RWPE1 (cell line): ENCODE results near the gene HSD17B8.

Source experiments
- CTCF ChIA-PET: fragments of 350-600 bp; sonication (Branson Sonifier 250); formaldehyde crosslinking; extraction: SDS; loops from one replicate; lab custom pipeline; 2021; lab: Yijun Ruan, JAX
- POLR2A ChIA-PET: fragments of 400-600 bp; formaldehyde crosslinking; extraction: SDS; loops from one replicate; lab custom pipeline; 2020; ENCODE audit warnings: antibody characterized with exemption; ENCODE audit not compliant: low non-redundant PET; lab: Yijun Ruan, JAX
- DNase-seq: peaks from one replicate; pipeline ENCODE4 v3.0.0; 2012; ENCODE audit warnings: low spot score
- H3K27ac ChIP-seq: fragments of 450-650 bp; 2 replicates; pipeline ENCODE4 v1.5.1; 2017
- TF ChIP-seq, protein P1 (sequence below): fragments of 450-650 bp; conservative IDR thresholded peaks from 2 replicates; pipeline ENCODE4 v1.5.1; 2017; ENCODE audit warnings: low read depth, mild to moderate bottlenecking

HSD17B8 gene

DNA sequence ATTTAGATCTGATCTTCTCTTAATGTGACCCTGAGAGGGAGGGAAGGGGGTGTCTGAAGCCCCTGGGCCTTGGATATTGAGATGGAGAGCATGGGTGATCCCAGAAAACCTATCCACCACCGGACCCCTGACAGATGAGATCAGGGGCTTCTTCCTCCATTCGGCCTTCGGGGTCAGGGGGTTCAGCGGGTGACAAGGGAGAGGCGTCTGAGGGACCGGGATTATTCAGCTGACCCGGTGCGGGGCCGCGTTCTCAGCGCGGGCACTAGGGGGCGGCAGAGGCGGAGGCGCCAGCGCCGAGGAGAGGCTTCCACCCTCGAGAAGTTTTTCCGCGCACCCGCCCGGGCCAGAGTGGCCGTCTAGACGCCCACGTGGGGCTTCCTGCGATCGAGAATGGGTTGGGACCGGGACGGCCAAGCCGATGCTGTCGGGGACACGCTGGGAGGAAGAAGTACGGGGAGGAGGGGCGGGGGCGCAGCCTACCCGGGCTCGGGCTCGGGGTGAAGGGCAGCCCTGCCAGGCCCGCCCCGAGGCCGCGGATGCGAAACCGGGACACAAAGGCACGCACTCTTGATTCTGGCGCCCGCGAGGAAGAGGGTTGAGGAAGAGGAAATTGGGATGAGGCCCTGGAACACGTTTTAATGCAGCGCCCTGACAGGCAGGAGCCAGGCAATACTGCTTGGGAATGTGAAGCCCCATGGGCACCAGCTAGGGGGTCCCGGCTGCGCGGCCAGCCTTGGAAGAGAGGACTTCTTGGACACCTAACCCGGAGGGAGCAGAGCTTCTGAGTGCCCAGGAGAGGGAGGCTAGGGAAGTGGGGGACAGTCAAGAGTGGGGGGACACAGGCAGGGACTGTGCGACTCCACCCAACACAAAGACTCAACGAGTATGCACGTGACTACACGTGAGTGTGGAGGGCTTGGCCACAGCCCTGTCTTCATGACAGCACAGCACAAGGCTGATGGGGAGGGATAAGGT lies 42.8 kb upstream of the HSD17B8 start:
- ChIA-PET CTCF (interaction anchor here (0.5 to 2.8 kb wide), 15 partner anchors 11 to 867 kb away, joined by 3 to 18 read pairs (median 5); no protein-coding TSS in a partner anchor), POLR2A (no interaction called here)
- TF ChIP-seq, protein P1, sequence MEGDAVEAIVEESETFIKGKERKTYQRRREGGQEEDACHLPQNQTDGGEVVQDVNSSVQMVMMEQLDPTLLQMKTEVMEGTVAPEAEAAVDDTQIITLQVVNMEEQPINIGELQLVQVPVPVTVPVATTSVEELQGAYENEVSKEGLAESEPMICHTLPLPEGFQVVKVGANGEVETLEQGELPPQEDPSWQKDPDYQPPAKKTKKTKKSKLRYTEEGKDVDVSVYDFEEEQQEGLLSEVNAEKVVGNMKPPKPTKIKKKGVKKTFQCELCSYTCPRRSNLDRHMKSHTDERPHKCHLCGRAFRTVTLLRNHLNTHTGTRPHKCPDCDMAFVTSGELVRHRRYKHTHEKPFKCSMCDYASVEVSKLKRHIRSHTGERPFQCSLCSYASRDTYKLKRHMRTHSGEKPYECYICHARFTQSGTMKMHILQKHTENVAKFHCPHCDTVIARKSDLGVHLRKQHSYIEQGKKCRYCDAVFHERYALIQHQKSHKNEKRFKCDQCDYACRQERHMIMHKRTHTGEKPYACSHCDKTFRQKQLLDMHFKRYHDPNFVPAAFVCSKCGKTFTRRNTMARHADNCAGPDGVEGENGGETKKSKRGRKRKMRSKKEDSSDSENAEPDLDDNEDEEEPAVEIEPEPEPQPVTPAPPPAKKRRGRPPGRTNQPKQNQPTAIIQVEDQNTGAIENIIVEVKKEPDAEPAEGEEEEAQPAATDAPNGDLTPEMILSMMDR: peak; percentile 93
- peak overlapping the region; percentile 86 for H3K27ac ChIP-seq
- peak; percentile 76 for DNase-seq

DNA sequence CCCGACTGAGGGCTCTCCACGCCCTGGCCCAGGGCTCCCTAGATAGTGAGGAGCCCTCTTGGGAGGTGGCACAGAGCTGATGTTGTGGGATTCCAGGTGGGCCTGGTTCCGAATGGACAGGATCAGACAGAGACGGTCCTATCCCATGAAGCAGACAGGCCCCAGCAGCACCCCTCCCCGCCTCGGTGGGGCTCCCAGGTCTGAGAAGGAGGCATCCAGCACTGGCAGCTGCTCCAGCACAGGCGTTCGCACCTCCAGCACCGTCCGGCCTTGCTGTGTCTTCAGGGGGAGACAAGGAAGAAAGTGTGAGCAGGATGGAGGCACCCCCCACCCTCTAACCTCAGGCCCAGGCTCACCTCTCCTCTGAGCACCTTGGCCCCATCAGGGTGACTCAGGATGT lies 40.9 kb upstream of the HSD17B8 start:
- ChIA-PET POLR2A (no interaction called here), CTCF (interaction anchor here (1.1 kb wide), 1 partner anchor 9 kb away, joined by 3 read pairs; no protein-coding TSS in a partner anchor)
- H3K27ac ChIP-seq: no peak overlapping the region
- no peak for DNase-seq
- TF ChIP-seq, protein P1: no peak

DNA sequence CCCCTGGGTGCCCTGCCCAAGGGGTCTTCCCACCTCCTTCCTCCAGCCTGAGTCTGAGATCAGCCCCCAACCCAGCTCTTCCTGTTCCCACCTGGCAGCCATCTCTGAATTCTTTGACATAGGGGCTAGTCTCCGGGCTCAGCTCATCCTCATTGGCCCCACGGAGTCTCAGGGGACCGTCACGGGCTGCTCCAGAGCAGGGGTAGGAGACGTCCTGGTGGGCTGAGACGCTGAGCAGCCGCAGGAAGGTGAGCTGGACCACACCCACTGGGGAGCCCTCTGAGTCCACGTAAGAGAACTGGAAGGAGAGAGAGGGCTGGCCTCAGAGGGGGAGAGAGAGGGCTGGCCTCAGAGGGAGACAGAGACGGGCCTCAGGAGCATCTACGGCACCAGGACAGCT lies 40.3 kb upstream of the HSD17B8 start:
- ChIA-PET POLR2A (no interaction called here), CTCF (interaction anchor here (1.1 to 1.3 kb wide), 2 partner anchors 8 to 84 kb away, joined by 3 read pairs; no protein-coding TSS in a partner anchor)
- TF ChIP-seq, protein P1: no peak
- no peak overlapping the region for H3K27ac ChIP-seq
- DNase-seq: no peak

GRCh38 chr6:33164665-33165373 lies 39.6 kb upstream of the HSD17B8 start:
- CTCF ChIA-PET: interaction anchor here (0.6 to 1.3 kb wide), 3 partner anchors 9 to 83 kb away, joined by 3 to 4 read pairs (median 3); no protein-coding TSS in a partner anchor
- POLR2A ChIA-PET: no interaction called here
- DNase-seq: no peak
- TF ChIP-seq, protein P1: no peak
- no peak overlapping the region for H3K27ac ChIP-seq

GRCh38 chr6:33165581-33166258 lies 38.7 kb upstream of the HSD17B8 start:
- CTCF ChIA-PET: no interaction called here
- POLR2A ChIA-PET: no interaction called here
- H3K27ac ChIP-seq: no peak overlapping the region
- TF ChIP-seq, protein P1: no peak
- DNase-seq: no peak

GRCh38 chr6:33166363-33166762 lies 38.1 kb upstream of the HSD17B8 start:
- ChIA-PET CTCF (no interaction called here), POLR2A (no interaction called here)
- TF ChIP-seq, protein P1: no peak
- H3K27ac ChIP-seq: no peak overlapping the region
- DNase-seq: no peak
